ENCODE data around the gene FAM25G. TPM values are rescaled to one million over a fixed set of nuclear protein-coding genes. Genes with fewer than 3 reads are reported as not detected.

The FAM25G gene
- 0.83 to 0.92 TPM in 2 of 5 replicates, not detected in the others for total RNA-seq (2022; extraction: Qiagen RNA extraction)

DNA sequence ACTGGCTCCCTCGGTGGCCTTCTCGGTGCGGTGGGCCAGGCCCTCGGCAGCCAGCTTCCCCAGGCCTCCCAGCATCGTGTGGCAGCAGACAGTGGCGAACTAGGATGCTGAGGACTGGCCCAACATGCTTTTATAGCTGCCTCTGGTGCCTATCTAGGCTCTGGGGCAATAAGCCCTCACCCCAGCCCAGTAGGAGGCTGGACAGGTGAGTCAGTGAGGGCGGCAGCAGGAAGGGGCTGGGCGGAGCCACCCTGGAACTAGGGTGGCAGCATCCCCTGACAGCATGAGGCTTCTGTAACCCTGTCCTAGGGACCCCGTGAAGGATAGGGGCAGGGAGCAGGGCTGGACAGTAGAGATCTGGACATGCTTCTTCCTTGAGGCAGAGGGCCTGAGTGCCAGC, at the start of gene FAM25G:
TSS of gene FAM25G (minus strand) at position 101 of the 400 bp plus-strand sequence. CDS start at position 75, 26 bp downstream.

DNA sequence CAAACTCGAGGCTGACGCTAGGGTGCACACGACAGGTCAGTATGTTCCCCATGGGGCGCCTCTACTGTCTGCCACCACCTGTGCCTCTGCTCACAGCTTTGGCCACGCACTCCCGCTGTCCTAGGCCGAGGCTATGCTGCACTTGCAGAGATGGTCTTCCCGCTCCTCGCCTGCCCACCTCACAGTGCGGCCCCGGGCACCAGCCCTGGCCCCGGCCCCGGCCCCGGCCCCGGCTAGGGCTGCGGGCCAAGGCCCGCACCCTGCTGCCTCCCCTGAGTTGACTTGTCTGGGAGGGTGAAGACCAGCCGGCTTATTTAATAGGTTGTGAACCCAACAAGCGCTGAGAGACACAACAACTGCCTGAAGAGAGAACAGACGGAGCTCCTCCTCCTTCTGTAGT, 32.0 kb upstream of the FAM25G start, which contains the start of gene AGAP9:
TSS of gene AGAP9 (minus strand) at position 164 of the 400 bp plus-strand sequence. CDS start at position 52, 112 bp downstream.

DNA sequence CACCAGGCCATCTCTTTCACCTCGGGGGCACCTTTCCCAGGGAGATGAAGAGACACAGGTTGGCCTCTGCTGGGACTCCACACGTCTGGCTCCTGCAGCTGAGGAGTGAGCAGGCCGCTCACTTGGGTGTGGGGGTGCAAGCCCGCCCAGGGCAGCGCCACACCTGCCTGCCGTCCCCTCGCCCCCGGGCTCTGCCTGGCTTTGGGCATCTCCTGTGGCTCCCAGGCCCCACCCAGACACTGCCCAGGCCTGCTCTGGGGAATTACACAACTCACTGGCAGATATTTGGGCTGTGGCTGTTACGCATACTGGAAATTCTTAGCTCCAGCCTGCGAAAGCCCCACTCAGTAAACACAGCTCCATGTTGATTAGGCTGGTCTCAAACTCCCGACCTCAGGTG, 7.6 kb downstream of the FAM25G start, which contains the start of gene ANXA8:
TSS of gene ANXA8 (minus strand) at position 193 of the 400 bp plus-strand sequence. CDS start at position 11, 182 bp downstream.

Other genes with a start within 250 kb of the FAM25G start
- gene GDF10, start 191.5 kb downstream of the FAM25G start, total RNA-seq (2022; extraction: Qiagen RNA extraction): 0.05 to 0.13 TPM (median 0.05 TPM) in 4 of 5 replicates, not detected in the other
- not detected in 5 replicates for gene GDF2, start 169.2 kb downstream of the FAM25G start, total RNA-seq (2022; extraction: Qiagen RNA extraction)
- gene RBP3, start 143.3 kb downstream of the FAM25G start, total RNA-seq (2022; extraction: Qiagen RNA extraction): not detected in 5 replicates
- 10.6 to 13.9 TPM (median 13.1 TPM) in 5 replicates for gene ZNF488, start 107.4 kb downstream of the FAM25G start, total RNA-seq (2022; extraction: Qiagen RNA extraction)
- 30.6 to 40.7 TPM (median 30.7 TPM) in 5 replicates for gene ANXA8, start 7.6 kb downstream of the FAM25G start, total RNA-seq (2022; extraction: Qiagen RNA extraction)
- 5.4 to 10.1 TPM (median 9.6 TPM) in 5 replicates for gene AGAP9, start 31.9 kb upstream of the FAM25G start, total RNA-seq (2022; extraction: Qiagen RNA extraction)

All from A549 treated with dexamethasone at 1 μM for 4 hours (cell line).